HG03039 (cell line): ENCODE measurements around the gene UBE2G2.

Experiments used
- ATAC-seq: cut with Tn5 transposase; IDR thresholded peaks from one replicate; pipeline ENCODE4 v1.9.1; 2021; ENCODE audit warnings: mild to moderate bottlenecking, moderate library complexity; ENCODE audit not compliant: unreplicated experiment

The UBE2G2 gene

GRCh38 chr21:44766818-44767354 is 34.7 kb downstream of the UBE2G2 start:
- no peak for ATAC-seq

- no peak for ATAC-seq
These were observed 35.4 kb downstream of the UBE2G2 start for GRCh38 chr21:44766014-44766817.

- no peak for ATAC-seq
These were observed 36.2 kb downstream of the UBE2G2 start for GRCh38 chr21:44765231-44766013.

- no peak for ATAC-seq
These were observed 37.0 kb downstream of the UBE2G2 start for GRCh38 chr21:44764319-44765230.

- ATAC-seq: no peak
These were observed 37.9 kb downstream of the UBE2G2 start for GRCh38 chr21:44763451-44764318.

- no peak for ATAC-seq
These were observed 38.6 kb downstream of the UBE2G2 start for GRCh38 chr21:44763050-44763378.

- no peak for ATAC-seq
These were observed 39.2 kb downstream of the UBE2G2 start for GRCh38 chr21:44762221-44763049.

GRCh38 chr21:44761747-44762208 is 39.8 kb downstream of the UBE2G2 start:
- ATAC-seq: no peak

- ATAC-seq: no peak
These were observed 40.5 kb downstream of the UBE2G2 start for GRCh38 chr21:44761011-44761729.

GRCh38 chr21:44760376-44760775 is 41.2 kb downstream of the UBE2G2 start:
- no peak for ATAC-seq

- ATAC-seq: no peak
These were observed 41.9 kb downstream of the UBE2G2 start for GRCh38 chr21:44759628-44760285.

GRCh38 chr21:44758781-44759627 is 42.6 kb downstream of the UBE2G2 start:
- ATAC-seq: no peak

GRCh38 chr21:44758141-44758561 is 43.5 kb downstream of the UBE2G2 start:
- ATAC-seq: no peak

GRCh38 chr21:44757731-44758130 is 43.9 kb downstream of the UBE2G2 start:
- ATAC-seq: no peak

- ATAC-seq: no peak
These were observed 45.0 kb downstream of the UBE2G2 start for GRCh38 chr21:44756423-44757185.

GRCh38 chr21:44755227-44755626 is 46.4 kb downstream of the UBE2G2 start:
- no peak for ATAC-seq
